Endothelial cell (in vitro differentiated cells): Measurements from ENCODE around the gene SLC5A9. TPM values are rescaled to one million over a fixed set of nuclear protein-coding genes. Genes with fewer than 3 reads are reported as not detected.

Experiments
- DNase-seq: peaks from one replicate; pipeline ENCODE4 v3.0.0; 2021; ENCODE audit warnings: low spot score
- H3K27ac Mint-ChIP-seq: one replicate; pipeline ENCODE4 v1.8.0; 2021; ENCODE audit warnings: mixed read lengths, inconsistent platforms; ENCODE audit not compliant: unreplicated experiment
- H3K27me3 Mint-ChIP-seq: one replicate; pipeline ENCODE4 v1.8.0; 2021; ENCODE audit warnings: mild to moderate bottlenecking, moderate library complexity, mixed read lengths, inconsistent platforms; ENCODE audit not compliant: unreplicated experiment
- H3K36me3 Mint-ChIP-seq: one replicate; pipeline ENCODE4 v1.8.0; 2021; ENCODE audit warnings: mild to moderate bottlenecking, low read depth, mixed read lengths, inconsistent platforms; ENCODE audit not compliant: unreplicated experiment
- H3K4me1 Mint-ChIP-seq: one replicate; pipeline ENCODE4 v1.8.0; 2021; ENCODE audit warnings: mild to moderate bottlenecking, mixed read lengths, inconsistent platforms; ENCODE audit not compliant: unreplicated experiment
- H3K4me3 Mint-ChIP-seq: one replicate; pipeline ENCODE4 v1.8.0; 2021; ENCODE audit warnings: mild to moderate bottlenecking, mixed read lengths, inconsistent platforms; ENCODE audit not compliant: unreplicated experiment
- H3K9me3 Mint-ChIP-seq: one replicate; pipeline ENCODE4 v1.8.0; 2021; ENCODE audit warnings: mixed read lengths, inconsistent platforms; ENCODE audit not compliant: unreplicated experiment
- total RNA-seq: library from RNA; stranded (reverse); fragmentation: NEBNext Ultra II Directional; extraction: Animal tissue kit (Norgen Biotek cat#: 25700); gene quantifications from one replicate; pipeline ENCODE4 v1.2.1, GENCODE V29; 2021; ENCODE audit not compliant: unreplicated experiment
- TF ChIP-seq, protein P1 (sequence below): fragments of 200-600 bp; sonication (generic); IDR thresholded peaks from one replicate; pipeline ENCODE4 v1.5.0; 2021; ENCODE audit warnings: antibody characterized with exemption; ENCODE audit not compliant: unreplicated experiment

The SLC5A9 gene
- total RNA-seq, 1 donor from 2014 or later = 1.1 TPM

DNA sequence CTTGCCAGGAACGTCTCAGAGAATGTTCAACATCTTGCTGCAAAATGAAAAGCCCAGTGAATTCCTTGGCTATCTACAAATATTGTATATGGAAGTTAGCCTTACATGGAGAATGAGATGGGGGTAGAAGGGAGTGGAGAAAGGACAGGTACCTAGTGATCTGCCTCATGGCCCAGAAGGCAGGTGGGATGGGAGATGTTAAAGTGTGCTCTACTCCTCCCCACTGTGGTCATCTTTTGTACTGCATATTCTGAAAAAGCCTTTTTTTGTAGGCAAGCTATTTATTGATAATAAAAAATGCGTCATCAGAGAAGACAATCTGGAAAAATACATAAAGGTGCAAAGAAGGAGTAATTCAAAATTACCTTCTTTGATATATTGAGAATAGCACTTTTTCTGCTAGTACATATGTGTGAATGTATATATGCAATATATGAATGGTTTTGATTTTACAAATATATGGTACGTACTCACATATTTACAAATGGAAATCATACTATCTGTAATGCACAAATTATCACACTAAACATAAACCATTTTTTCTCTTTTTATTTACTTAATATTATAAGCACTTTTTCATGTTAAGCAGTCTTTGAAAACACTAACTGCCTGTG is 19.1 kb upstream of the SLC5A9 start:
- DNase-seq = peak; percentile 44
- peaks cover 36% of the 10 kb centered on the region for H3K4me1 Mint-ChIP-seq
- peaks cover 2% of the 10 kb centered on the region for H3K27me3 Mint-ChIP-seq
- TF ChIP-seq, protein P1, sequence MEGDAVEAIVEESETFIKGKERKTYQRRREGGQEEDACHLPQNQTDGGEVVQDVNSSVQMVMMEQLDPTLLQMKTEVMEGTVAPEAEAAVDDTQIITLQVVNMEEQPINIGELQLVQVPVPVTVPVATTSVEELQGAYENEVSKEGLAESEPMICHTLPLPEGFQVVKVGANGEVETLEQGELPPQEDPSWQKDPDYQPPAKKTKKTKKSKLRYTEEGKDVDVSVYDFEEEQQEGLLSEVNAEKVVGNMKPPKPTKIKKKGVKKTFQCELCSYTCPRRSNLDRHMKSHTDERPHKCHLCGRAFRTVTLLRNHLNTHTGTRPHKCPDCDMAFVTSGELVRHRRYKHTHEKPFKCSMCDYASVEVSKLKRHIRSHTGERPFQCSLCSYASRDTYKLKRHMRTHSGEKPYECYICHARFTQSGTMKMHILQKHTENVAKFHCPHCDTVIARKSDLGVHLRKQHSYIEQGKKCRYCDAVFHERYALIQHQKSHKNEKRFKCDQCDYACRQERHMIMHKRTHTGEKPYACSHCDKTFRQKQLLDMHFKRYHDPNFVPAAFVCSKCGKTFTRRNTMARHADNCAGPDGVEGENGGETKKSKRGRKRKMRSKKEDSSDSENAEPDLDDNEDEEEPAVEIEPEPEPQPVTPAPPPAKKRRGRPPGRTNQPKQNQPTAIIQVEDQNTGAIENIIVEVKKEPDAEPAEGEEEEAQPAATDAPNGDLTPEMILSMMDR = peak; percentile 88
- H3K9me3 Mint-ChIP-seq = no peaks in the 10 kb centered on the region
- H3K4me3 Mint-ChIP-seq = no peak overlapping the region
- no peaks in the 10 kb centered on the region for H3K36me3 Mint-ChIP-seq
- no peak overlapping the region for H3K27ac Mint-ChIP-seq

DNA sequence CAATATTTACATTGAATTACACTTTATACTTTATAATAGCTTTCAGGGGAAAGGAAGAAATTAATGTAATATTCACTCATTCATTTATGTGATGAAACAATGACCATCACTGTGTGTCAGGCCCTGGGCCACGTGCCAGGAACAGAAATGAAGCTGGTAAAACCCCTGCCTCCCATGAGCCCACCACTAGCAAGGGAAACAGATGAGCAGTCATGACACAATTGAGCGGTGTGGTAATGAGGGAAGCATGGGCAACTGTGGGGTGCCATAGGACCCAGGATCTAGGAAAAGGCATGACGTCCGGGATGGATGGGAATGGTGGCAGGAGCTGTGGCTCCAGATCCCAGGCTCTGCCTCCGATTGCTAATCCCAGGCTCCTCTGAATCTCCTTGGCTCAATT is 17.0 kb upstream of the SLC5A9 start:
- no peak for DNase-seq
- H3K4me1 Mint-ChIP-seq = peaks cover 33% of the 10 kb centered on the region
- TF ChIP-seq, protein P1 = no peak
- H3K27ac Mint-ChIP-seq = no peak overlapping the region
- no peak overlapping the region for H3K4me3 Mint-ChIP-seq
- H3K9me3 Mint-ChIP-seq = no peaks in the 10 kb centered on the region
- H3K36me3 Mint-ChIP-seq = no peaks in the 10 kb centered on the region
- peaks cover 10% of the 10 kb centered on the region for H3K27me3 Mint-ChIP-seq

DNA sequence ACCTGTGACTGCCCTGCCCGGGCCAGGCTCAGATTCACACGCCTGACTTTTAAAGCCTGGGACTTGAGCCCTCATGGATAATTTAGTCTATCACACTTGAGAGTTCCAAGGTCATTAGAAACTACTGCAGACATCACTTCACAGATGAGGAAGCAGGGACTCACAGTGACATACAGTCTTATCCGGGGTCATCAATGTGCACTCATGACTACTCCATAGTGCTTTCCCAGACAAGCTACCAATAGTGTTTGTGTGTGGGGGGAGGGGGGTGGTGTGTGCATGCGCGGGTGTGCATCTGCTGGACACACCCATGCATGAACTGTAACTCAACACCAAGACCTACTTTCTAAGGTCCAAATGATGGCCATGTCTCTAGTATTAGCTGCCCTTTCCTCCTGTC is 16.1 kb upstream of the SLC5A9 start:
- no peak for DNase-seq
- no peak overlapping the region for H3K4me3 Mint-ChIP-seq

DNA sequence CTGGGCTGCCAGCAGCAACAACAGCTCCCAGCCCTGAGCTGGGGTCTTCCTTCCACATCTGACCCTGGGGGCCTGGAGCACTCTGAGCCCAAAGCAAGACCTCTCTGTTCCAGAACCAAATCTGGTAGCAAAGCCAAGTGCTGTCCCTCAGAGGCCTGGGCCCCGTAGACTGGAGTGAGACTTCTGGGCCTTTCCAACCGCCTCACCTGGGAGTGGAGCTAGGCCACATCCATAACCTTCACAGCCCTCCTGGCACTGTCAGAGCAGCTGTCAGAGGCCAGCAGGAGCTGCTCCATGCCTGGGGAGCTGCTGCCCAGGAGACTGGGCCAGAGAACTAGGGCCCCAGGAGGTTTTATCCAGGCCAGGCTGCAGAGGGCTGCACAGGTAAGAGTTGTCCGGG is 15.4 kb upstream of the SLC5A9 start:
- TF ChIP-seq, protein P1 = no peak
- DNase-seq = no peak
- Mint-ChIP-seq H3K27ac (no peak overlapping the region), H3K36me3 (no peaks in the 10 kb centered on the region), H3K4me3 (no peak overlapping the region), H3K9me3 (no peaks in the 10 kb centered on the region), H3K4me1 (peaks cover 27% of the 10 kb centered on the region), H3K27me3 (peaks cover 12% of the 10 kb centered on the region)

More for the DNA sequence above, 16.1 kb upstream of the SLC5A9 start:
- Mint-ChIP-seq H3K27ac (no peak overlapping the region), H3K27me3 (peaks cover 12% of the 10 kb centered on the region), H3K36me3 (no peaks in the 10 kb centered on the region), H3K4me1 (peaks cover 31% of the 10 kb centered on the region), H3K9me3 (no peaks in the 10 kb centered on the region)
- TF ChIP-seq, protein P1 = no peak

DNA sequence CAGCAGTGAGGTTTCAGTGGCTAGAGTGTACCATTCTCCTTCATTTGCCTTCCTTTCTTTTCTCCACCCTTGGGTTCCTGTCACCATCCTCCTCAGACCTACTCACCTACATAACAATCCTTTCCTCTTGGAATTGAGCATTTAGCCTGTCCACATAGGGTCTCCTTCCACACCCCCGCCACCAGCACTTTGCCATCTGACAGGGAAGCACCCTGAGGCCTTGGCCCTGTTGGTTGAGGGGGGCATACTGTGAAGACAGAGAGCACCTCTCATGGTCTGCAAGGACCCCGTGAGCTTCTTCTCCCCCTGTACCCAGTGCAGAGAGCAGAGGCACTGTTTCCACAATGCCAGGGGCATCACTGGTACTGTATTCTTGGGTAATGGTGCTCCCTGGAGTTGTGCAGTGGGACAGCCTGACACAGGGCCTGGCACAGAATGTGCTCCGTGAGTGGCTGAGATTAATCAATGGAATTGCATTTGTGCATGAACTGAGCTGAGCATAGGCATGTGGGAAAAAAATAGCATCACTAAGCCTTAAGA is 14.9 kb upstream of the SLC5A9 start:
- Mint-ChIP-seq H3K4me3 (no peak overlapping the region), H3K9me3 (no peaks in the 10 kb centered on the region), H3K27ac (no peak overlapping the region), H3K4me1 (peaks cover 22% of the 10 kb centered on the region), H3K27me3 (peaks cover 9% of the 10 kb centered on the region), H3K36me3 (no peaks in the 10 kb centered on the region)
- TF ChIP-seq, protein P1 = no peak
- no peak for DNase-seq
